Glutamatergic neuron (in vitro differentiated cells): ENCODE results near the gene TEKT5. TPM values are rescaled to one million over a fixed set of nuclear protein-coding genes. Genes with fewer than 3 reads are reported as not detected.
"Not testable (repeated sequence)": the region's sequence is repeated elsewhere in the genome, so short reads cannot be mapped to it uniquely, and the experiment has no call there.

Source experiments
- DNase-seq: peaks from one replicate; pipeline ENCODE4 v3.0.0; 2022
- H3K27ac Mint-ChIP-seq: one replicate; pipeline ENCODE4 v1.8.0; 2020; ENCODE audit warnings: mild to moderate bottlenecking, mixed read lengths, inconsistent platforms; ENCODE audit not compliant: unreplicated experiment
- H3K27me3 Mint-ChIP-seq: one replicate; pipeline ENCODE4 v1.8.0; 2020; ENCODE audit warnings: mild to moderate bottlenecking, moderate library complexity, mixed read lengths, inconsistent platforms; ENCODE audit not compliant: unreplicated experiment
- H3K36me3 Mint-ChIP-seq: one replicate; pipeline ENCODE4 v1.8.0; 2020; ENCODE audit warnings: mild to moderate bottlenecking, mixed read lengths, inconsistent platforms; ENCODE audit not compliant: unreplicated experiment
- H3K4me1 Mint-ChIP-seq: one replicate; pipeline ENCODE4 v1.8.0; 2020; ENCODE audit warnings: mild to moderate bottlenecking, low read depth, mixed read lengths, inconsistent platforms; ENCODE audit not compliant: unreplicated experiment
- H3K4me3 Mint-ChIP-seq: one replicate; pipeline ENCODE4 v1.8.0; 2020; ENCODE audit warnings: mild to moderate bottlenecking, mixed read lengths, inconsistent platforms; ENCODE audit not compliant: unreplicated experiment
- H3K9me3 Mint-ChIP-seq: one replicate; pipeline ENCODE4 v1.8.0; 2020; ENCODE audit warnings: mild to moderate bottlenecking, moderate library complexity, mixed read lengths, inconsistent platforms; ENCODE audit not compliant: unreplicated experiment
- total RNA-seq: library from RNA; stranded (reverse); fragmentation: NEBNext Ultra II Directional; extraction: Animal tissue kit (Norgen Biotek cat#: 25700); gene quantifications from one replicate; pipeline ENCODE4 v1.2.1, GENCODE V29; 2021; ENCODE audit not compliant: unreplicated experiment
- TF ChIP-seq, protein P1 (sequence below): fragments of 200-600 bp; sonication (generic); IDR thresholded peaks from one replicate; pipeline ENCODE4 v1.5.0; 2021; ENCODE audit not compliant: partially characterized antibody, unreplicated experiment

TEKT5 gene
- total RNA-seq, 1 donor from 2014 or later: not detected

- H3K9me3 Mint-ChIP-seq: no peaks in the 10 kb centered on the region
- TF ChIP-seq, protein P1, sequence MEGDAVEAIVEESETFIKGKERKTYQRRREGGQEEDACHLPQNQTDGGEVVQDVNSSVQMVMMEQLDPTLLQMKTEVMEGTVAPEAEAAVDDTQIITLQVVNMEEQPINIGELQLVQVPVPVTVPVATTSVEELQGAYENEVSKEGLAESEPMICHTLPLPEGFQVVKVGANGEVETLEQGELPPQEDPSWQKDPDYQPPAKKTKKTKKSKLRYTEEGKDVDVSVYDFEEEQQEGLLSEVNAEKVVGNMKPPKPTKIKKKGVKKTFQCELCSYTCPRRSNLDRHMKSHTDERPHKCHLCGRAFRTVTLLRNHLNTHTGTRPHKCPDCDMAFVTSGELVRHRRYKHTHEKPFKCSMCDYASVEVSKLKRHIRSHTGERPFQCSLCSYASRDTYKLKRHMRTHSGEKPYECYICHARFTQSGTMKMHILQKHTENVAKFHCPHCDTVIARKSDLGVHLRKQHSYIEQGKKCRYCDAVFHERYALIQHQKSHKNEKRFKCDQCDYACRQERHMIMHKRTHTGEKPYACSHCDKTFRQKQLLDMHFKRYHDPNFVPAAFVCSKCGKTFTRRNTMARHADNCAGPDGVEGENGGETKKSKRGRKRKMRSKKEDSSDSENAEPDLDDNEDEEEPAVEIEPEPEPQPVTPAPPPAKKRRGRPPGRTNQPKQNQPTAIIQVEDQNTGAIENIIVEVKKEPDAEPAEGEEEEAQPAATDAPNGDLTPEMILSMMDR: no peak
- H3K36me3 Mint-ChIP-seq: no peaks in the 10 kb centered on the region
- no peak overlapping the region for H3K4me3 Mint-ChIP-seq
- peaks cover 12% of the 10 kb centered on the region for H3K27me3 Mint-ChIP-seq
- no peak for DNase-seq
- peaks cover 17% of the 10 kb centered on the region for H3K4me1 Mint-ChIP-seq
- H3K27ac Mint-ChIP-seq: no peak overlapping the region
Measured at GRCh38 chr16:10622036-10622921, 72.5 kb downstream of the TEKT5 start.

GRCh38 chr16:10621216-10621949 lies 73.3 kb downstream of the TEKT5 start:
- Mint-ChIP-seq H3K27me3 (peaks cover 13% of the 10 kb centered on the region), H3K4me1 (peaks cover 20% of the 10 kb centered on the region), H3K27ac (peak overlapping the region; percentile 28)
- H3K9me3 Mint-ChIP-seq, DNase-seq, H3K4me3 Mint-ChIP-seq, H3K36me3 Mint-ChIP-seq: not testable (repeated sequence)

DNA sequence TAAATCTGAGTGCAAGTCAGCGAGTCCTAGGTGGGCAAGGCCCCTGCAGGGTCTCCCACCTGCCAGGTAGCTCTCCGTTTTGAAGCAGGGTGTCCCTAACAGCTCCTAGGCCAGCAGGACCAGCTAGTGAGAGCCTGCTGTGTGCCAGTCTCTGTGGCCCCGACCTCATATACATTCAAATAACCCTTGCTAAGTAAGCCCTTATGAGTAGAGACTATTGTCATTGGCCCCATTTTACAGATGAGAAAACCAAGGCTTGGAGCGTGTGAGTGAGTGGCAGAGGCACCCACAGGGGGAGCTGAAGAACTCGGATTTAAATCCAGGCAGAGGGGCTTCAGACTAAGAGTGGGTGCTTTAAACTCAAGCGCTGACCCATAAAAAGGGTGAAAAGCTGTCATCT lies 74.6 kb downstream of the TEKT5 start:
- H3K27me3 Mint-ChIP-seq: peaks cover 13% of the 10 kb centered on the region
- no peak overlapping the region for H3K4me3 Mint-ChIP-seq
- H3K36me3 Mint-ChIP-seq: no peaks in the 10 kb centered on the region
- TF ChIP-seq, protein P1: no peak
- DNase-seq: no peak
- H3K9me3 Mint-ChIP-seq: peaks cover 3% of the 10 kb centered on the region
- peaks cover 20% of the 10 kb centered on the region for H3K4me1 Mint-ChIP-seq
- H3K27ac Mint-ChIP-seq: no peak overlapping the region

DNA sequence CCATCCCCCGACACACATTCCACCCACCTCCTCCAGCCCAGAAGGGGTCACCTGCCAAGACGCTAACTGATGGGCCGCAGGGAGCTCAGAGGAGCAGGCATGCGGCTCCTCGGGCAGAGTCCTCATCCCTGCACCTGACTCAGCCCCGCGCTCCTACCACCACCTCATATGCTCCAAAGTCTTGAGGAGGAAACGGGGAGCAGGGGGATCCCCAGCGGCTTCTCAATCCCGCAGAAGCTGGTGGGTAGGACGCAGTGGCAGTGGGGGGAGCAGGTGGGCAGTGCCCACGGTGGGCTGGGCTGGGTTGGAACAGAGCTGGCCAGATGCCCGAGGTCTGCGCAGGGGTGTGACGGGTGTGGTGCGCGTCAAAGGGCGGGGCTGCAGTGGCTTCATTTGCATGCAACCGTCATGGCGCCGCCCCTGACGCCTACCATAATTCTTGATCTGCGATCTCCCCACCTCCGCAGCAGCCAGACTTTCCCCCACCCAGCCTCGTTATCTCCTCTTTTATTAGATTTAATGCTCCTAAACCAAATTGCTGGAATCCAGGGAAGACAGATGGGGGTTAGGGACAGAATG lies 75.4 kb downstream of the TEKT5 start:
- Mint-ChIP-seq H3K36me3 (no peaks in the 10 kb centered on the region), H3K4me1 (peaks cover 20% of the 10 kb centered on the region), H3K4me3 (peak overlapping the region; percentile 50), H3K27ac (no peak overlapping the region), H3K27me3 (peaks cover 12% of the 10 kb centered on the region), H3K9me3 (peaks cover 3% of the 10 kb centered on the region)
- peak; percentile 46 for DNase-seq
- TF ChIP-seq, protein P1: no peak

- DNase-seq: no peak
- Mint-ChIP-seq H3K36me3 (no peaks in the 10 kb centered on the region), H3K9me3 (peaks cover 3% of the 10 kb centered on the region), H3K4me3 (peak overlapping the region; percentile 30), H3K27ac (peak overlapping the region; percentile 46), H3K4me1 (peaks cover 20% of the 10 kb centered on the region), H3K27me3 (peaks cover 12% of the 10 kb centered on the region)
- TF ChIP-seq, protein P1: no peak
Measured at GRCh38 chr16:10618710-10619209, 76.0 kb downstream of the TEKT5 start.
